HL-60 (cell line): ENCODE results near the gene RASSF8.

Source experiments
- DNase-seq, 2 experiments: peaks; one replicate each; pipeline ENCODE4 v3.0.0-alpha.2; 2010 to 2020; ENCODE audit warnings: low read depth in 1 of 2, low spot score in 1 of 2
- H3K27ac ChIP-seq: fragments of 250-450 bp; sonication (Bioruptor Pico); replicated peaks from 2 replicates; pipeline ENCODE4 v1.5.1; 2020; ENCODE audit warnings: mild to moderate bottlenecking, moderate library complexity
- H3K27me3 ChIP-seq: fragments of 250-450 bp; sonication (Bioruptor Pico); 2 replicates; pipeline ENCODE4 v1.5.1; 2021; ENCODE audit warnings: mild to moderate bottlenecking, moderate library complexity; ENCODE audit not compliant: insufficient read depth, poor library complexity, severe bottlenecking
- H3K4me3 ChIP-seq: replicated peaks from 2 replicates; pipeline ENCODE4 v1.5.1; 2011; ENCODE audit warnings: mild to moderate bottlenecking, control low read depth, low read length; ENCODE audit not compliant: insufficient read depth
- GABPA ChIP-seq: IDR thresholded peaks from 2 replicates; pipeline ENCODE4 v1.6.1; 2012; ENCODE audit warnings: low read depth
- POLR2AphosphoS5 ChIP-seq: IDR thresholded peaks from 2 replicates; pipeline ENCODE4 v1.6.1; 2012; ENCODE audit warnings: low read depth
- SPI1 ChIP-seq: IDR thresholded peaks from 2 replicates; pipeline ENCODE4 v1.6.1; 2012; ENCODE audit warnings: low read depth, mild to moderate bottlenecking, borderline replicate concordance
- TF ChIP-seq, protein P1 (sequence below): IDR thresholded peaks from 2 replicates; pipeline ENCODE4 v1.6.1; 2012; ENCODE audit warnings: low read depth; ENCODE audit not compliant: insufficient replicate concordance
- TF ChIP-seq, protein P2 (sequence below): IDR thresholded peaks from one replicate; pipeline ENCODE4 v1.5.1; 2011; ENCODE audit warnings: low read length, control low read depth, inconsistent platforms; ENCODE audit not compliant: insufficient read depth

Gene RASSF8

DNA sequence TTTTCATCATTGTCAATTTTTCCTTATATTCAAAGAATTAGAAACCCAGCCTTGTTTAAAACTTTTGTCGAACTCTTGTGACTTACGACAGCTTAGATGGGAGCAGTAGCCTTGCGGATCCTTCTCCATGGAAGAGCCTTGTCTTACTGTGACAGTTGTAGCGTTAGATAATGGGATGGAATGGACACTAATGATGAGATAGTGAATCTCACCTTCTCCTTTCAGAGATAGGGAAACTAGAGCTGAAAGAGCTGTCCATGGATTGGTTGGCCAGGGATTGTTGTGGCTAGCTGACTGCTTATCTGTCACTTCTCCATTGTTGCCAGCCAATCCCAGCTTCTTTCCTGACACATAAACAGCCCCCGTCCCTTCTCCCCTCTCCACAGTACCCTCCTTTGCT lies 107.0 kb downstream of the RASSF8 start:
- Histone ChIP-seq H3K27ac (no peak overlapping the region), H3K27me3 (no peaks in the 10 kb centered on the region), H3K4me3 (no peak overlapping the region)
- DNase-seq: no peak
- TF ChIP-seq GABPA (no peak), SPI1 (no peak), POLR2AphosphoS5 (no peak)
- TF ChIP-seq, protein P1, sequence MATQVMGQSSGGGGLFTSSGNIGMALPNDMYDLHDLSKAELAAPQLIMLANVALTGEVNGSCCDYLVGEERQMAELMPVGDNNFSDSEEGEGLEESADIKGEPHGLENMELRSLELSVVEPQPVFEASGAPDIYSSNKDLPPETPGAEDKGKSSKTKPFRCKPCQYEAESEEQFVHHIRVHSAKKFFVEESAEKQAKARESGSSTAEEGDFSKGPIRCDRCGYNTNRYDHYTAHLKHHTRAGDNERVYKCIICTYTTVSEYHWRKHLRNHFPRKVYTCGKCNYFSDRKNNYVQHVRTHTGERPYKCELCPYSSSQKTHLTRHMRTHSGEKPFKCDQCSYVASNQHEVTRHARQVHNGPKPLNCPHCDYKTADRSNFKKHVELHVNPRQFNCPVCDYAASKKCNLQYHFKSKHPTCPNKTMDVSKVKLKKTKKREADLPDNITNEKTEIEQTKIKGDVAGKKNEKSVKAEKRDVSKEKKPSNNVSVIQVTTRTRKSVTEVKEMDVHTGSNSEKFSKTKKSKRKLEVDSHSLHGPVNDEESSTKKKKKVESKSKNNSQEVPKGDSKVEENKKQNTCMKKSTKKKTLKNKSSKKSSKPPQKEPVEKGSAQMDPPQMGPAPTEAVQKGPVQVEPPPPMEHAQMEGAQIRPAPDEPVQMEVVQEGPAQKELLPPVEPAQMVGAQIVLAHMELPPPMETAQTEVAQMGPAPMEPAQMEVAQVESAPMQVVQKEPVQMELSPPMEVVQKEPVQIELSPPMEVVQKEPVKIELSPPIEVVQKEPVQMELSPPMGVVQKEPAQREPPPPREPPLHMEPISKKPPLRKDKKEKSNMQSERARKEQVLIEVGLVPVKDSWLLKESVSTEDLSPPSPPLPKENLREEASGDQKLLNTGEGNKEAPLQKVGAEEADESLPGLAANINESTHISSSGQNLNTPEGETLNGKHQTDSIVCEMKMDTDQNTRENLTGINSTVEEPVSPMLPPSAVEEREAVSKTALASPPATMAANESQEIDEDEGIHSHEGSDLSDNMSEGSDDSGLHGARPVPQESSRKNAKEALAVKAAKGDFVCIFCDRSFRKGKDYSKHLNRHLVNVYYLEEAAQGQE: no peak
- TF ChIP-seq, protein P2, sequence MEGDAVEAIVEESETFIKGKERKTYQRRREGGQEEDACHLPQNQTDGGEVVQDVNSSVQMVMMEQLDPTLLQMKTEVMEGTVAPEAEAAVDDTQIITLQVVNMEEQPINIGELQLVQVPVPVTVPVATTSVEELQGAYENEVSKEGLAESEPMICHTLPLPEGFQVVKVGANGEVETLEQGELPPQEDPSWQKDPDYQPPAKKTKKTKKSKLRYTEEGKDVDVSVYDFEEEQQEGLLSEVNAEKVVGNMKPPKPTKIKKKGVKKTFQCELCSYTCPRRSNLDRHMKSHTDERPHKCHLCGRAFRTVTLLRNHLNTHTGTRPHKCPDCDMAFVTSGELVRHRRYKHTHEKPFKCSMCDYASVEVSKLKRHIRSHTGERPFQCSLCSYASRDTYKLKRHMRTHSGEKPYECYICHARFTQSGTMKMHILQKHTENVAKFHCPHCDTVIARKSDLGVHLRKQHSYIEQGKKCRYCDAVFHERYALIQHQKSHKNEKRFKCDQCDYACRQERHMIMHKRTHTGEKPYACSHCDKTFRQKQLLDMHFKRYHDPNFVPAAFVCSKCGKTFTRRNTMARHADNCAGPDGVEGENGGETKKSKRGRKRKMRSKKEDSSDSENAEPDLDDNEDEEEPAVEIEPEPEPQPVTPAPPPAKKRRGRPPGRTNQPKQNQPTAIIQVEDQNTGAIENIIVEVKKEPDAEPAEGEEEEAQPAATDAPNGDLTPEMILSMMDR: no peak

DNA sequence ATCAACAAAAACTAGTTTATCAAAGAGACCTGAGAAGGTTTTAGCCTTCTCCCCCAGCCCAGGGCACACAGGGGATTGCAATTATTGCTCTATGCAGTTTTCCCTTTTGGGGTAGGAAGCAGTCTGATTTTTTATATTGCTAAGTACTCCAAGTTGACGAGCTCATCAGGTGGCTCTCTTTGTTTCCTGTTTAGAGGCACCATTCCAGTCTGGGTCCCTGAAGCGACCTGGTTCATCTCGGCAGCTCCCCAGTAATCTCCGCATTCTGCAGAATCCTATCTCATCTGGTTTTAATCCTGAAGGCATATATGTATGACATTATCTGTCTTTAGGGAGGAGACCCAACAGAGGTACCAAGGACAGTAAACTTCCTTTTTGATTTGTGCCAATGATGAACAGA lies 110.0 kb downstream of the RASSF8 start:
- Histone ChIP-seq H3K27ac (no peak overlapping the region), H3K4me3 (no peak overlapping the region), H3K27me3 (no peaks in the 10 kb centered on the region)
- no peak for DNase-seq
- TF ChIP-seq SPI1 (no peak), GABPA (no peak), POLR2AphosphoS5 (no peak)
- TF ChIP-seq, protein P2: no peak
- TF ChIP-seq, protein P1: no peak

DNA sequence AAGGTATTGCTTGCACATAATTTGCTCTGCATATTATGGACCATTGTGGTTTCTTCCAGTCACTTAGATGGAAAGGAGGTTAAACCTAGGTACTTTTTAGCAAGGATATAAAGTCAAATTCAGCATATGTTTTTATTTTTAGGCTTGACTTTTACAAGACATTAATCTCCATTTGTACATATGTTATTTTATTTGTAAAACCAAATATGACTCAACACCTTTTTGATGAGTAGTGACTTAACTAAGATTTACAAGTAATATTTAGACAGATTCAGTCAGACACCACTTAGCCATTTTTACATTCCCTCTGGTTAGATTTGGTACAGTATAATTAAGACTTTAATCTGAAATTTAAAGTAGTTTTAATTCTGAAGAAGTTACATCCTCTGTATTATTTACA lies 111.3 kb downstream of the RASSF8 start:
- no peak for TF ChIP-seq POLR2AphosphoS5
- TF ChIP-seq, protein P1: no peak
- no peak for TF ChIP-seq GABPA
- no peak for TF ChIP-seq SPI1
- Histone ChIP-seq H3K4me3 (no peak overlapping the region), H3K27ac (no peak overlapping the region), H3K27me3 (no peaks in the 10 kb centered on the region)
- no peak for DNase-seq
